Endothelial cell (in vitro differentiated cells): ENCODE data around the gene DIP2C. TPM values are rescaled to one million over a fixed set of nuclear protein-coding genes. Genes with fewer than 3 reads are reported as not detected.

Experiments
- DNase-seq: peaks from one replicate; pipeline ENCODE4 v3.0.0; 2021; ENCODE audit warnings: low spot score
- H3K27ac Mint-ChIP-seq: one replicate; pipeline ENCODE4 v1.8.0; 2021; ENCODE audit warnings: mixed read lengths, inconsistent platforms; ENCODE audit not compliant: unreplicated experiment
- H3K27me3 Mint-ChIP-seq: one replicate; pipeline ENCODE4 v1.8.0; 2021; ENCODE audit warnings: mild to moderate bottlenecking, moderate library complexity, mixed read lengths, inconsistent platforms; ENCODE audit not compliant: unreplicated experiment
- H3K36me3 Mint-ChIP-seq: one replicate; pipeline ENCODE4 v1.8.0; 2021; ENCODE audit warnings: mild to moderate bottlenecking, low read depth, mixed read lengths, inconsistent platforms; ENCODE audit not compliant: unreplicated experiment
- H3K4me1 Mint-ChIP-seq: one replicate; pipeline ENCODE4 v1.8.0; 2021; ENCODE audit warnings: mild to moderate bottlenecking, mixed read lengths, inconsistent platforms; ENCODE audit not compliant: unreplicated experiment
- H3K4me3 Mint-ChIP-seq: one replicate; pipeline ENCODE4 v1.8.0; 2021; ENCODE audit warnings: mild to moderate bottlenecking, mixed read lengths, inconsistent platforms; ENCODE audit not compliant: unreplicated experiment
- H3K9me3 Mint-ChIP-seq: one replicate; pipeline ENCODE4 v1.8.0; 2021; ENCODE audit warnings: mixed read lengths, inconsistent platforms; ENCODE audit not compliant: unreplicated experiment
- total RNA-seq: library from RNA; stranded (reverse); fragmentation: NEBNext Ultra II Directional; extraction: Animal tissue kit (Norgen Biotek cat#: 25700); gene quantifications from one replicate; pipeline ENCODE4 v1.2.1, GENCODE V29; 2021; ENCODE audit not compliant: unreplicated experiment
- TF ChIP-seq, protein P1 (sequence below): fragments of 200-600 bp; sonication (generic); IDR thresholded peaks from one replicate; pipeline ENCODE4 v1.5.0; 2021; ENCODE audit warnings: antibody characterized with exemption; ENCODE audit not compliant: unreplicated experiment

Gene DIP2C
- total RNA-seq, 1 donor from 2014 or later: 13.1 TPM

DNA sequence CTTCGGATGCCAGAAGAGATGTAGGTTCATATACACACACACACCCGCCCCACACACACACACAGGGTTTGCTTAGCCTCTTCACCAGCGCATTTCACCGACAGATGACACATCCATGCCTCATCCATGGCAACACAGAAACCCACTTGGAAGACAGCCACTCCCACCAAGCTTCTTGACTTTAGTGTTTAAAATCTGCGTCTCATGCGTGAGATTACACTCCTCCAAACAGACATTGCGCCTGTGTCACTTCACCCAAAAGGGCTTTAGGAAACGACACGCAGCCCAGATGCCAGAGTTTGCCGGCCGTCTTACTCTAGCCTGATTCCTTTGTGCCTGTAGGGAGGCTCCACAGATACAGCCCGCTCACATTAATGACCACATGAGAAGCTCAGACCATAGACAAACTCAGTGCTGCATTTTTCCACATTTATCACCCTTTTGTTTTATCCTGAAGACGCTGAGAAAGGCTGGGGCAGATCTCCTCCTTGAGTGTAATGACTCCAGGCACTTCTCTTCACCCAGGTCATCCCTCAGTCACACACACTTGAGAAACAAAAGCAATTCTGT is 73.8 kb downstream of the DIP2C start:
- peaks cover 3% of the 10 kb centered on the region for H3K4me1 Mint-ChIP-seq
- H3K4me3 Mint-ChIP-seq: no peak overlapping the region
- no peak overlapping the region for H3K27ac Mint-ChIP-seq
- no peak for DNase-seq
- H3K36me3 Mint-ChIP-seq: no peaks in the 10 kb centered on the region
- H3K27me3 Mint-ChIP-seq: peaks cover 4% of the 10 kb centered on the region
- TF ChIP-seq, protein P1, sequence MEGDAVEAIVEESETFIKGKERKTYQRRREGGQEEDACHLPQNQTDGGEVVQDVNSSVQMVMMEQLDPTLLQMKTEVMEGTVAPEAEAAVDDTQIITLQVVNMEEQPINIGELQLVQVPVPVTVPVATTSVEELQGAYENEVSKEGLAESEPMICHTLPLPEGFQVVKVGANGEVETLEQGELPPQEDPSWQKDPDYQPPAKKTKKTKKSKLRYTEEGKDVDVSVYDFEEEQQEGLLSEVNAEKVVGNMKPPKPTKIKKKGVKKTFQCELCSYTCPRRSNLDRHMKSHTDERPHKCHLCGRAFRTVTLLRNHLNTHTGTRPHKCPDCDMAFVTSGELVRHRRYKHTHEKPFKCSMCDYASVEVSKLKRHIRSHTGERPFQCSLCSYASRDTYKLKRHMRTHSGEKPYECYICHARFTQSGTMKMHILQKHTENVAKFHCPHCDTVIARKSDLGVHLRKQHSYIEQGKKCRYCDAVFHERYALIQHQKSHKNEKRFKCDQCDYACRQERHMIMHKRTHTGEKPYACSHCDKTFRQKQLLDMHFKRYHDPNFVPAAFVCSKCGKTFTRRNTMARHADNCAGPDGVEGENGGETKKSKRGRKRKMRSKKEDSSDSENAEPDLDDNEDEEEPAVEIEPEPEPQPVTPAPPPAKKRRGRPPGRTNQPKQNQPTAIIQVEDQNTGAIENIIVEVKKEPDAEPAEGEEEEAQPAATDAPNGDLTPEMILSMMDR: no peak
- no peaks in the 10 kb centered on the region for H3K9me3 Mint-ChIP-seq

DNA sequence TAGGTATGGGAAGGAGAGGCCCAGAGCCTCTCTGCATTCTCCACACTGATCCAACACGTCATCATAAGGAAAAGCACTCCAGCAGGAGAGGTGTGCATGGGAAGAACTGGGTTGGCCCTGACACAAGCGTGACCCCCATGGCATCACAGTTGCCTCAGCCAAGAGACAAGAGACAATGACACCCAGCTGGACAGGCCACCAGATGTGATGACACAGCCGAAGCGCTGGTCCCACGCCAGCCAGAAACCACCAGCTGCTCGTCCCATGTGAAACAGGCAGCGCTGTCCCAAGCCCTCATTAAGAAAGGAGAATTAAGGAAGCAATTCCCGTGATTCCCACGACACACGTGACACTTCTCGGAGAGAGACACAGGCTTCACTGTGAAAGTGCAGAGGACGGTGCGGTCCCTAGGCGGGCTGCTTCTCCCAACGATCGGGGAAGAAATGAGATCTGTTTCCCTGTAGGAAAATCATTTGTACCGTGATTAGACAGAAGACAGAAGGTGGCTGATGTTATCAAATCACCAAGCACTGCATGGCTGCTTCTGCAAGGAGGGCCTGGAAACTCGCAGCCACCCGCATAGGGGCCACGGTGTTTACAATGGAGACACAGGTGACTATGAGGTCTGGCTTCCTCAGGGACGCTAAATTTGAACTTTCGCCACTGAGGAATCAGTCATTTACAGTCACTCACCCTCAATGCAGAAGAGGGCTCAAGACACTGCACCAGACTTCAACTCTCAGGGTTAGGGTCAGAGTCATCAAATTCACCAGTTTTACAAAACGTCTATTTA is 74.5 kb downstream of the DIP2C start:
- peaks cover 6% of the 10 kb centered on the region for H3K27me3 Mint-ChIP-seq
- no peaks in the 10 kb centered on the region for H3K9me3 Mint-ChIP-seq
- no peak overlapping the region for H3K4me3 Mint-ChIP-seq
- DNase-seq: no peak
- TF ChIP-seq, protein P1: no peak
- H3K4me1 Mint-ChIP-seq: peaks cover 3% of the 10 kb centered on the region
- no peaks in the 10 kb centered on the region for H3K36me3 Mint-ChIP-seq
- H3K27ac Mint-ChIP-seq: no peak overlapping the region

DNA sequence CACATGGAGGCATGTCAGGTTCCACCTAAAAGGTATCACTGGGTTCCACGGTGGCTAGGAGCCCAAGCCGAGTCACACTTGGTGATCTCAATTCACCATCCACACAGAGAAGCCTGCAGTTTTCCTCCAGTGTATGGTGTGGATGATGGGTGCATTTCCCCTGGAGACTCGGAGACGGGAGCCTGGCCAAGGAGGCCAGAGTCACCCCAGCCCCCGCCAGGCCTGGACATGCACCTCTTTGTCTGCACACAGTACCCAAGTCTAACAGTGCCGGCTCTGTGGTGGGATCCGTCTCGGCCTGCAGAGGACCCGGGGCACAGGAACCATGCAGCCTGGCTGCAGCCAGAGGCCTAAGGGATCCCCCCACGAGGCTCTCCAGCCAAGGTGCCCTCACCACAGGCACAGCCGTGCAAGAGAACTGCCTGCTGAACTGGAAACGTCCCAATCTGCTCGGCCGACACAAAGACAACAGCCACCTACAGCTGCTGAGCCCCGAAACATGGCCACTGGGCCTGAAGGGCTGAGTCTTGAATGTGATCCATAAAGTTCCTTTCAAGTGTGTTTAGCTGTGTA is 75.2 kb downstream of the DIP2C start:
- Mint-ChIP-seq H3K4me1 (peaks cover 3% of the 10 kb centered on the region), H3K36me3 (no peaks in the 10 kb centered on the region), H3K27me3 (peaks cover 8% of the 10 kb centered on the region), H3K27ac (no peak overlapping the region), H3K9me3 (no peaks in the 10 kb centered on the region), H3K4me3 (no peak overlapping the region)
- no peak for DNase-seq
- TF ChIP-seq, protein P1: no peak

DNA sequence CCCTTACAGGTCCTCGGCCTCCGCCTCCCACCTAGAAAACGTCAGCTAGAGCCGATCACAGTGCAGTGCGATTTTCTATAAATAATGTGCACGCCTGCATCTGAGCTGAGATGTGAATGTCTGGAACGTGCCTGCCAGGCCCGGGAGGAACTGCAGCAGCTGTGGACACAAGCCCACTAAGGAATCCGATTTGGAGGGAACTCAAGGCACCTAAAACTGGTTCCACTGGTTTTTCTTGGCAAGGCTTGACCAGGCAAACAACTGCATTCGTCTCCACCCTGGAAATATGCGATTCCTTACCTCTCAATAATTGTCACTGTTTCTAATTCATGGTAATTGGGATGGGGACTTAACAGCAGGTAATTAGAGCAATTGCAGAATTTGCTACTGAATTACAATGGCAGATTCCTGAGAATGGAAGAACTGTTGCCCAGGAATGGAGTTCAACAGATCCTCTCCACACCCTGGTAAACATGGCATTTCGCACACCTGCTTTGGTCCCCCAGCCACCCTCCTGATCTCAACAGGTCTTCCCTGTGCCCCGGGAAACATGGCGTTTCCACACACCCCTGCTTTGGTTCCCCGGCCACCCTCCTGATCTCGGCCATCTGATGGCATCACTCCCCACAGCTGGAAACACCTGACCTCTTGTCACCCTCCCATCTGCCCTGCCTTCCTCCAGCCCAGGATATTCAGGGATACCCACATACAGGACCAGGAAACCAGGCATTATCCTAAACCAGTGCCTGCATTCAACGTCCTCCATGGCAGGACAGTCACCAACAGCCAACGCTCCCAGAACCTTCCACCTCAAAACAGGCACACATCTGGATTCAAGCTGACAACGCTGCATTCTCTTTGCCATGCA is 76.0 kb downstream of the DIP2C start:
- peaks cover 5% of the 10 kb centered on the region for H3K4me1 Mint-ChIP-seq
- no peak overlapping the region for H3K4me3 Mint-ChIP-seq
- no peak for DNase-seq
- H3K27me3 Mint-ChIP-seq: peaks cover 8% of the 10 kb centered on the region
- TF ChIP-seq, protein P1: no peak
- no peaks in the 10 kb centered on the region for H3K36me3 Mint-ChIP-seq
- H3K9me3 Mint-ChIP-seq: no peaks in the 10 kb centered on the region
- no peak overlapping the region for H3K27ac Mint-ChIP-seq
